Activated T-cell treated with anti-CD3 and anti-CD28 coated beads, Interleukin-2, amount 50 U/mL, for 48 hours (primary cell): ENCODE measurements around the gene TMEM178B.
"Not testable (repeated sequence)": the region's sequence is repeated elsewhere in the genome, so short reads cannot be mapped to it uniquely, and the experiment has no call there.

Experiments used
- DNase-seq, 2 experiments: peaks; one replicate each; pipeline ENCODE4 v3.0.0-alpha.2; 2020

TMEM178B gene

GRCh38 chr7:141317033-141317585 is 243.2 kb downstream of the TMEM178B start:
- DNase-seq, result no peak

- DNase-seq, result no peak
These were observed 246.4 kb downstream of the TMEM178B start for GRCh38 chr7:141320287-141320686.

GRCh38 chr7:141322383-141322782 is 248.5 kb downstream of the TMEM178B start:
- DNase-seq, result no peak

GRCh38 chr7:141323826-141324225 is 250.0 kb downstream of the TMEM178B start:
- no peak for DNase-seq

GRCh38 chr7:141324870-141325269 is 251.0 kb downstream of the TMEM178B start:
- DNase-seq, result no peak

GRCh38 chr7:141325275-141325674 is 251.4 kb downstream of the TMEM178B start:
- DNase-seq, result no peak

GRCh38 chr7:141328290-141328689 is 254.4 kb downstream of the TMEM178B start:
- DNase-seq, result no peak

- DNase-seq, result not testable (repeated sequence)
These were observed 256.4 kb downstream of the TMEM178B start for GRCh38 chr7:141330285-141330684.

GRCh38 chr7:141333459-141333858 is 259.6 kb downstream of the TMEM178B start:
- DNase-seq, result no peak

- no peak for DNase-seq
These were observed 261.3 kb downstream of the TMEM178B start for GRCh38 chr7:141335164-141335563.

- no peak for DNase-seq
These were observed 265.7 kb downstream of the TMEM178B start for GRCh38 chr7:141339603-141340002.

- DNase-seq, result no peak
These were observed 267.1 kb downstream of the TMEM178B start for GRCh38 chr7:141340991-141341390.

GRCh38 chr7:141342621-141343408 is 269.0 kb downstream of the TMEM178B start:
- no peak for DNase-seq

- no peak for DNase-seq
These were observed 270.5 kb downstream of the TMEM178B start for GRCh38 chr7:141344153-141344935.

- no peak for DNase-seq
These were observed 274.9 kb downstream of the TMEM178B start for GRCh38 chr7:141348728-141349127.

GRCh38 chr7:141349338-141349737 is 275.5 kb downstream of the TMEM178B start:
- no peak for DNase-seq

GRCh38 chr7:141349804-141350203 is 275.9 kb downstream of the TMEM178B start:
- DNase-seq, result no peak

GRCh38 chr7:141351175-141351574 is 277.3 kb downstream of the TMEM178B start:
- no peak for DNase-seq

GRCh38 chr7:141352955-141353354 is 279.1 kb downstream of the TMEM178B start:
- no peak for DNase-seq

- no peak for DNase-seq
These were observed 280.4 kb downstream of the TMEM178B start for GRCh38 chr7:141354251-141354650.

- DNase-seq, result no peak
These were observed 281.2 kb downstream of the TMEM178B start for GRCh38 chr7:141355032-141355431.

GRCh38 chr7:141356161-141356560 is 282.3 kb downstream of the TMEM178B start:
- no peak for DNase-seq

- no peak for DNase-seq
These were observed 284.5 kb downstream of the TMEM178B start for GRCh38 chr7:141358386-141358785.

GRCh38 chr7:141359262-141359661 is 285.4 kb downstream of the TMEM178B start:
- no peak for DNase-seq
